H1 (cell line): ENCODE measurements around the gene RCAN2. TPM values are rescaled to one million over a fixed set of nuclear protein-coding genes. Genes with fewer than 3 reads are reported as not detected.

ENCODE experiments used
- HDAC2 ChIP-seq, 2 experiments: fragments of 300-600 bp in 1 of 2; sonication (generic) in 1 of 2; IDR thresholded peaks; 2 replicates each; pipeline ENCODE4 v1.6.1; 2011 to 2012; ENCODE audit warnings: low read depth in 2 of 2, low read length in 2 of 2, mild to moderate bottlenecking in 2 of 2, moderate library complexity in 2 of 2, borderline replicate concordance in 1 of 2, inconsistent platforms in 1 of 2
- SRF ChIP-seq: IDR thresholded peaks from 2 replicates; pipeline ENCODE4 v1.6.1; 2011; ENCODE audit warnings: mild to moderate bottlenecking, low read depth, low read length, moderate library complexity
- polyA plus RNA-seq, 7 experiments: library from polyadenylated mRNA; depleted of rRNA in 3 of 7; stranded (reverse) in 5 of 7; unstranded in 2 of 7; fragments of >200 nt in 5 of 7; fragments of 200-250 nt in 2 of 7; gene quantifications; 1 replicate in 5 of 7; 2 replicates in 1 of 7; 4 replicates in 1 of 7; pipeline versions ENCODE4 v1.2.1 to v1.2.3, GENCODE V29; 2011 to 2013; ENCODE audit warnings: missing spikeins in 2 of 7, mixed read lengths in 2 of 7
- total RNA-seq: library from RNA; stranded (reverse); fragmentation: NEBNext Ultra II Directional; extraction: Animal tissue kit (Norgen Biotek cat#: 25700); gene quantifications from 2 replicates; pipeline ENCODE4 v1.2.1, GENCODE V29; 2021

Gene RCAN2
- total and polyA plus RNA-seq, 2 of the 8 experiments (the other 6 are each of a cell fraction or from before 2014, with no cell fraction given) = 5.0 to 8.5 TPM

DNA sequence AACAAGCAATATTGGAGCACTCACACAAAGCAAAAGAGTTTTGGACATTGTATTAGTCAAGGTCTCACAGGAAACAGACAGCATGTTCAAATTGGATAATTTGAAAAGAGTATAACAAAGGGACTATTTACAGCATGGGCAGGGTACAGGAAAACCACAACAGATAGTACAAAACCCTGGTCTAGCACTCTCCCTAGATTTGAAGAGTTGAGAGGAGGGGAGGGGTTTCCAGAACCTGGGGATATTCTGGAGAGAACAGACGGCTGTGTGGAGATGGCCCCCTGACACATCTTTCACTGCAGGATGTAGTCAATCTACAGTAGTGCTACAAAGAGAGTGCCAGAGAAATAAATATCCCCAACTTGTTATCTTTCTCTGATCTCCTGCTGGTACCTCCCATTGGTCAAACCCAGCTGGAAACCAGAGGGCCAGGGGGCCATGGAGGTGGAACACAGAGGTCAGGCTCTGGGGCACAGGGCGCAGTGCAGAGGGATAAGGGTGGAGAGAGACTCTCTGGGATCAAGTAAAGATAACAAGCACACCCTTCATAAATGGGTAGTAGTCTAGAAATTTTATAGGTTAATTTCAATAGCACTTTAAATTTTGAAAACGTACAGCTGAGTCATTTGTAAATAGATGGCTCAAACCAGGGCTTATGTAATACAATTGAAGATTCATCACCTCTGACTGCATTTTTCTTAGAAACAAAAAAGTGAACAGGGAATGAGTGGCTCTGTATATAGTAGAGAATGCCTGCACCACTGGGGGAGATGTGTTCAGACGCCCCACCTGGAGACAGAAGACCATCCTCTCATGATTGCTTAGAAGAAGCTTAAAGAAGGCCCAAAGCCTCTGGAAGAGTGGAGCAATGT is 25.7 kb downstream of the RCAN2 start (continued):
- TF ChIP-seq SRF (no peak), HDAC2 (IDR thresholded peaks at IDR 0.05; ENCODE audit: borderline replicate concordance in 1 of 2, low read depth in 2 of 2, low read length in 2 of 2) (no peak)
